ENCODE data around the gene NHLH1.
A peak's percentile ranks its signal among the peaks of the same experiment; 100 is the strongest.

NHLH1 gene

DNA sequence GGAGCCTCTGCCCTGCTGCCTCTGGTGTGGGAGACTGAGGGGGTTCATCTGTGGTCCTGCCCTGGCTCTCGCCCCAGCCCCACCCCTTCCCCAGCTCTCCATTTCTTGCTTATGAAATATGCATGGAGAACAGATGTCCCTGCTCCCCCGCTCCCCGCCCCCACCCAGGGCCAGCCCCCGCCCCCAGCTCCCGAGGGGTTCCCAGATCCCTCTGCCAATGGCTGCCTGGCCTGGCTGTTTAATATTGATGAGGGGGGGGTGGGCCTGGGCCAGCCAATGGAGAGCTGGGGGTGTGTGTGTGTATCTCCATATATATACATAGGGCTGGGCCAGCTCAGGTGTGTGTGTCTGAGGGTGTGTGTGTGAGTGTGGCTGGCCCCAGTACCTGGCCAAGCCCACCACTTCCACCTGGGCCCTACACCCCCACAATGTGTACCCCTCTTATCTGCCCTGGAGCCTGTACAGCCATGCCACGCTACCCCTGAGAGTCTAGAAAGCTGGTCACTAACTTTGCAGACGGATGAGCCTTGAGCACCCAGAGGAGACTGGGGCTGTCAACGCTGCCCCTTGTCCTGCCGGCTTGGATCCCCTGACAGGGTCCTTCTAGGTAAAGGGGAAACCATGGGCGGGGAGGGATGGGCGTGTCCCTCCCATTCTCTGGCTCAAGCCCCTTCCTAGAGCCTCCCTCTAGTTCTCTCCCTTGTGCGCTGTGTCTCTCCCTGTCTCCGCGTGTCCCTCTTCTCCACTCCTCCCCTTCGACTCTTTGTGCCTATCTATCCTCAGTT, at the start of gene NHLH1:
Gene NHLH1, plus strand, starts transcription at position 341 of the 785 bp plus-strand sequence. CDS start 3,661 bp downstream, outside the sequence.
- no peak for DNase-seq (ENCODE audit: low read depth)

DNA sequence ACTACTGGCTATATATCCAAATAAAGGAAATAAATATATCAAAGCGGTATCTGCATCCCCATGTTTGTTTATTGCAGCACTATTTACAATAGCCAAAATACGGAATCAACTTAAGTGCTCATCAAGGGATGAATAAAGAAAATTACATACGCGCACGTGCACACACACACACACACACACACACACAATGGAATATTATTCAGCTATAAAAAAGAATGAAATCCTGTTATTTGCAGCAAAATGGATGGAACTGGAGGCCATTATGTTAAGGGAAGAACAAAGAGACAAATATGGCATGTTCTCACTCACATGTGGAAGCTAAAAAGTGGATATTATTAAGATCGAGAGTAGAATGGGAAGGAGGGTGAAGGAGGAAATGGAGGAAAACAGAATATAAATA, 44.0 kb upstream of the NHLH1 start:
- no peak for DNase-seq (ENCODE audit: low read depth)

DNA sequence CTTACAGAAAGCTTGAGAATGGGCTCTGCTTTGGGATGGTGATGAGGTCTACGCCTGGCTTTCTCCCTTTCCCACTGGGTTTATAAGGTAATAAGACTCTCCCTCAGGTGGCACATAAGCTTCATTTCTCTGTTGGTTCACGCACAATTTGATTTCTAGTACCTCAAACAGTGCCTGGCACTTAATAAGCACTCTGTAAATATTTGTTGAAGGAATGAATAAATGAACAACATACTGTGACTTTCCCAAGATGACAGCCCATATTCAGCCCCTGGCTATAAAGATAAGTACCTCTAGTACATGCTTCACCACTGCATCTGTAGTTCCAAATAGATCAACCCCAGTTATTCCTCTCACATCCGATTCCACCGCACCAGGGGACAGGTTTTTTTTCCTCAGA, 41.6 kb upstream of the NHLH1 start:
- DNase-seq (ENCODE audit: low read depth) = no peak

DNA sequence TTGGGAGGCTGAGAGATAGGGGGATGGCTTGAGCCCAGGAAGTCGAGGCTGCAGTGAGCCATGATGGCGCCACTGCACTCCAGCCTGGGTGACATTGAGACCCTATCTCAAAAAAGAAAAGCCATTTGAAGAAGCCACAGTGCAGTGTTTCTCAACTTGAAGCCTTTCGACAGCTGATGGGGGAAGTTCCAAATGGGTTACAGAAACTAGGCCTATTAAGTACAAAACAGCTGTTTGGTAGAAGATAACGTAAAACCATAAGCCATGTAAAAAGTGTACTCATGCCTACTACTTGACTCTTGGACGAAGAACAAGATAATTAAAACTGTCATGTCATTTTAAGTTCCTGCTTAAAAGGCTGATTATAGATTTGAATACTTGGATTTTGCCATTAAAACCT, 40.5 kb upstream of the NHLH1 start:
- no peak for DNase-seq (ENCODE audit: low read depth)

DNA sequence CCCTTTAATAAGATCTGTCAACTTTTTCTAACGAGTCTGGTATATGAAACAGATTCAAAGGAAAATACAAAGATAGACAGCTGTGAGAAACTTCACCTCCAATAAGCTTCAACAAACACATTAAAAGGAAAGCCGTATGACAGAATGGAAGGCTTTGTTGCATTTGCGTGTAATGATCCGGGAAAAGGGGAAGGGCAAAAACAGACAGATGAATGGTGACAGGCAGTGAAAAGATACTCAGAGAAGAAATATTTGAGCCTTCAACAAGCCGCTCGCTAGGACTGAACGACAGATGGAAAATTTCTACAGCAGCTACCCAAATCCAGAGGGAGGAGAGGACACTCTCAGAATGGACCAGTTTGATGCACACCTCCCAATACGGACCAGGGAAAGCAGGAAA, 38.7 kb upstream of the NHLH1 start:
- DNase-seq (ENCODE audit: low read depth) = no peak

DNA sequence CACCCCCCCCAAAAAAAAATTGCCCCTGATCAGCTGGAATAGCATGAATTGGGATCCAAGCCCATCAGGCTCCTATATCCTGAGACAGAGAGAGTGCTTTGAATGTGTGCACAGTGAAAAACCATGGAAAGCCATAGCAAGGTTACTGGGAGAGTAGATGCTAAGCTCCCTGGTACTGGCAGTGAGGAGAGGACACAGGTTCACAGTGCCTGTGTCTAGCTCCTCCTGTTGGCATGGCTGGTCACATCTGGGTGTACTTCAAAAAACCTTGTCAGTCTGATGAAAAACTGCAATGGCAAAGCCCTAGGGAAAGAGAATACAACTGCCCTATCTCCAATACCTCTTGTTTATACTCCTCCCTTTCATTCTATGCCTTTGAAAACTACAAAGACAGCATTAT, 36.8 kb upstream of the NHLH1 start:
- DNase-seq (ENCODE audit: low read depth) = no peak

DNA sequence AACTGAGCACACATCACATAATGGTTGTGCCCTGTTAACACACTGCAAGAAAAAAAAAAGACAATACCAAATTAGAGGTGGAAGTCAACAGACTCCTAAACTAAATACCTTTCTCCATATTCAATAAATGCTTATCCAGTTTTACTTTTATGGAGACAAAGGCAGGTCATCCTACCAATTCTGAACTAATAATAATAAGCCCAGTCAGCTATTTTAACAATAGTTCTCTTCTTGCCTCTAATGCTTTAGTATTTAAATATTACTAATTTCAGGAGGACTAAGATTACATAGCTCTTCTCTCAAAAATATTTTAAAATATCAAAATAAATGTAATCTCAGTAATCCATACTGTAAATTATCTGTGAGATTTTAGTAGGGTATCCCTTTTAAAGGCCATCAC, 34.4 kb upstream of the NHLH1 start:
- no peak for DNase-seq (ENCODE audit: low read depth)

DNA sequence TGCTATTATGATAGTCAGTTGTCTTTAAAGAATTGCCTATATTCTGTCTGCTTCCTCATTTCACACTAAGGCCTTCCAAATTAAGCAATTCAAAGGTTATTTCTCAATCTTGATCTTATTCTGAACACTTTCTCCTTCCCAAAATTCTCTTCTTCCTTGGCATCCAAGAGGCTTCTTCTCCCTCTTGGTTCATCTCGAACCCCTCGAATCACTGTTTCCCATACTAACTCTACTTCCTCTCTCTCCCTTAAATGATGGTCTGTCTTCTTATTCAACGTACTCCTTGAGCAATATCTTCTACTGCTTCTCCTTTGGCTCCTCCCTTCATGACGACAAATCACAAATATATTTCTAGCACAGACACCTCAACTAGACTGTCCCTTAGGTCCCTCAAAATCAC, 28.3 kb upstream of the NHLH1 start:
- no peak for DNase-seq (ENCODE audit: low read depth)

DNA sequence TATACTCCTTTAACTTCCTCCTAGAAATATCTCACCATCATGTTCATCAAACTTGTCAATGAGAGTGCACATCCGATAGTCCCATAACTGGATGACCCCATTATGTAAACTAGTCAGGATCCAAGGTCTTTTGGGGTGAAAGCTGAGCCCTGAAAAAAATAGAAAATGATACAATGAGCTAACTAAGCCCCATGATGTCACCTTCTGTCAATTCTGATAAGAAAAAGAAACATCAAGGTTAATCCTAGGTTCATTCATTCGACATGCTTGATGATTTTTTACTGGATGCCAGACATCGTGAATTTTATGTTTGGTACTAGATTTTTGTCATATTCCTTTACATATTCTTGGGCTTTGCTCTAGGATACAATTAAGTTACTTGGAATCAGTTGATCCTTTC, 26.7 kb upstream of the NHLH1 start:
- no peak for DNase-seq (ENCODE audit: low read depth)

DNA sequence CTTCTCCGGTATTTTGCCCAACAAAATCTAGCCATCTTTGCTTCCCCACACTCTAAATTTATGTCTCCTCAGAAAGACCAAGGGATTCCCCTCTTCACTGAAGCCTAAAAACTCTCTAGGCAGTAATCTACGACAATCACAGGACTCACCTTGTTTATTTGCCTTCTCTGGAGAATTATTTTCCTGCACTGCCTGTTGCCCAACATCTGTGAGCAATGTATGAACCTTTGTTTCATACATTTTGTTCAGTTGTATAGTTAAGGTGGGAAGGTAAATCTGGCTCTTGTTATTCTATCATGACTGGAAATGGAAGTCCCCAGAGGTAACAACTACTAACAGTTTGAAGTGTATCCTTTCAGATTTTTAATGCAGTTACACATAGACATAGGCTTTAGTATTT, 26.0 kb upstream of the NHLH1 start:
- no peak for DNase-seq (ENCODE audit: low read depth)

DNA sequence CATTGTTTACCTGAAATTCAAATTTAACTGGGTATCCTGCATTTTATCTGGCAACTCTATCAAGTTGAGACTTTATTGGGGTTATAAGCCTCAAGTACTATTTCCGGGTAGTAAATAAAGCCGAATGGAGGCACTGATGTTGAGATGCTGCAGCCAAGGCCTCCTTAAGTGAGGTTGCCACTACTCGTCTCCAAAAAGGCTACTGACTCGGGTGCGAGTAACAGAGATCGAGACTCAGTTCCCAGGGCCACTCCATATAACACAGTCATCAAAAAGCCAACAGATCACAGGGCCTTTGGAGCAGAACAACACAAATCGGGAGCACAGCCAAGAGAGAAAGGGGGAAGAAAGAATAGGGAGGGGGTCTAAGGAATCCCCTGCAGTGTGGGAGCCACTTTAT, 24.3 kb upstream of the NHLH1 start:
- DNase-seq (ENCODE audit: low read depth) = no peak

DNA sequence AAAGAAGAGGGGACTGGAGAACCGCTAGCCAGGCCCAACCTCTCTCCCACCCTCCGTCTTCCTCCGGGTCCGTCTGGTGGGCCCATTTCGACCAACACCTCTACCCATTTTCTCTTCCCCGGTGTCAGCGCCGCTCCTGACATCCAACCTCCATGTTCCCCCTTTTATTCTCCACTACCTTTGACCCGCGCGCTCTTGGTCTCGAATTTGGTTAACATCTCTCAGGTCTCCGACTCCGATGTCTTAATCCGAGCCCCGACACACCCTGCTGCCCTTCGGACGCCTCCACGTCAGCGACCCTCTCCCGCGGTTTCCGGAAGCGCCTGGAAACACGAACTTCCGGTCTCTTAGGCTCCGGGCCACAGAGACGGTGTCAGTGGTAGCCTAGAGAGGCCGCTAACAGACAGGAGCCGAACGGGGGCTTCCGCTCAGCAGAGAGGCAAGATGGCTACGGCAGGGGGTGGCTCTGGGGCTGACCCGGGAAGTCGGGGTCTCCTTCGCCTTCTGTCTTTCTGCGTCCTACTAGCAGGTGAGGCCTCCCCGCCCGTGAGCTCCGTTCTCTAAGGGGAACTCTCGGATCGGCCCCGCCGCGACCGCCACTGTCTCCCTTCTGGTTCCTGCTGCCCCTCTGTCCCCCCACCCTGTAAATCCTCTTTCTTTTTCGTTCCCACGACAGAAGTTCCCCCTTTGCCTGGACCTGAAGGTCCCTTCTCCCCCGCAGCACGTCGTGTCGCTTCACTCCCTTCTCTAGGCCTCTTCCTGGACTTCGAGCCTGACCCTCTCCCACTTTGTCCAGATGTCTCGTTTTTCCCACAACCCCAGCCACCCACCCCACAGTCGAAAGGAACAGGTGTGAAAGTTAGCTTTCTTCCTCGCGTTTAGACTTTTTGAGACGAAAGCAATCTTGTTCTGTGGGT, 23.7 kb upstream of the NHLH1 start, which contains the start of the genes COPA and NCSTN:
Gene COPA, minus strand, starts transcription at position 298 of the 917 bp plus-strand sequence. Its CDS starts 80 bp downstream, at position 218.
Gene NCSTN, plus strand, starts transcription at position 431 of the 917 bp plus-strand sequence. Its CDS starts 14 bp downstream, at position 445.
- peak; percentile 79 for DNase-seq (ENCODE audit: low read depth)

DNA sequence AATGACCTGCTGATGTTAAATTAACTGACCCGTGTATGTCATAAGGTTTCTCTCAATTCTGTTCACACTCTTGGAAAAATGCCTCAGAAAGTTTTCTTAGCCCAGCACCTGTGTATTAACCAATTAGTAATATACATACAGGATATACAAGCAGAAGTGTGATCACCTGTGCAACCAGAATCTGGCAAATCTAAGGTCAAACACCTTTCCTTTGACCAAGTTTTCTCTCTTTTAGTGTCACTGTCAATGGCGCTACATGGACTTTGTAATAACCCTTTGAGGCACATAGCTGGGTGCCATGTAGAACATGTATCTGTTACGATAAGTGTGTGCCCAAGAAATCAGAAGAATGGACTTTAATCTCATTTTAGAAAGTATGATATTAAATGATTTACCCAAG, 22.6 kb upstream of the NHLH1 start:
- no peak for DNase-seq (ENCODE audit: low read depth)

DNA sequence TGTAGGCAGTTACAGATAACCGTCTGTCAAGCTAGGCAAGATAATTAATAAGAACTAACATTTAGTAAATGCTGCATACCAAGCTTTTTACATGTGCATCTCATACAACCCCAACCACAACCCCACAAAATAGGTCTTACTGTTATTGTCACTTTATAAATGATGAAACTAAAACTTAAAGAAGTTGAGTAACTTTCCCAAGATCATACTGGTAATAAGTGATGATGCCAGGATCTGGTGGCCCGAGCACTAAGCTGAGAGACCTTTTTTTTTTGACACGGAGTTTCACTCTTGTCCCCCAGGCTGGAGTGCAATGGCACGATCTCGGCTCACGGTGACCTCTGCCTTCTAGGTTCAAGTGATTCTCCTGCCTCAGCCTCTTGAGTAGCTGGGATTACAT, 21.9 kb upstream of the NHLH1 start:
- DNase-seq (ENCODE audit: low read depth) = no peak

DNA sequence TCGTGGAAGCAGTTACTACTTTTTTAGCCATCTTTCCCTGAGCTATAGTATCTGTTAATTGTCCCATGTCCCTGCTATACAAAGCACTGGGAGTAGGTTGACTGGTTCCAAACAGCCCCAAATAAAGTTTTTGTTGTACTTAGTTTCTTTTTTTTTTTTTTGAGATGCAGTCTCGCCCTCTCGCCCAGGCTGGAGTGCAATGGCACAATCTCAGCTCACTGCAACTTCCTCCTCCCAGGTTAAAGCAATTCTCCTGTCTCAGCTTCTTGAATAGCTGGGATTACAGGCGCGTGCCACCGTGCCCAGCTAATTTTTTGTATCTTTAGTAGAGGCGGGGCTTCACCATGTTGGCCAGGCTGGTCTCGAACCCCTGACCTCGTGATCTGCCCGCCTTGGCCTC, 20.4 kb upstream of the NHLH1 start:
- DNase-seq (ENCODE audit: low read depth) = no peak

DNA sequence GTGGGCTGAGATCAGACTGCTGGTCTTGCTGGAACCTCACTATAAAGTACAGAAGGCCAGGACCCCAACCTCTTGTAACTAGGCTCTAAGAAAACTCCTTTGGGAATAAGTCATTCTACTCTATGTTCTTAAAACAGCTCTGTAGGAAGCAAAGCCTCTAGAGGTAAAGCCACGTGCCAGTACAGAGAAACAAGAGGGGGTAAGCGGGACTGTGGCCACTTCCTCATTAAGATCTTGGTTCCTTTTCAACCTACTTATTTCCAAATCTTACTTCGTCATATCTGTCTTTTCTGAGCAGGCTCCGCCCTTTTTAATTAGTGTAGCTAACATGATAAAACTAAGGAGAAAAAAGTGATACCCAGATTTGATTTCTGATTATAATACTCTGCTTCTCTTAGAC, 19.9 kb upstream of the NHLH1 start:
- DNase-seq (ENCODE audit: low read depth) = no peak

DNA sequence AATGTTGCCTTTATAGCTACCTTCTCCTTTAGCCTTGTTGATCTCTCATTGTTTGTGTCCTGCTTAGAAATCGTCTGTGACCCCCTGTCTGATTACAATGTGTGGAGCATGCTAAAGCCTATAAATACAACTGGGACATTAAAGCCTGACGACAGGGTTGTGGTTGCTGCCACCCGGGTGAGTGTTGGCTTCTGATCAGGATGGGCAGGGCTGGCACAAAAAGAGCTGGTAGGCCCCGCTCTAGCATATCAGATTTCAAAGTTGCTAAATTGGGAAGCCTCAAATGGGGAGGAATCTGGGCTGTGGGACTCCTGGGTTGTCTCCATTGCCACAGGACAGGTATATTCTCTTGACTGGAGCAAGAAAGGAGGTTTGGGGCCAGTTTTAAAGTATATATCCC, 15.2 kb upstream of the NHLH1 start:
- no peak for DNase-seq (ENCODE audit: low read depth)

DNA sequence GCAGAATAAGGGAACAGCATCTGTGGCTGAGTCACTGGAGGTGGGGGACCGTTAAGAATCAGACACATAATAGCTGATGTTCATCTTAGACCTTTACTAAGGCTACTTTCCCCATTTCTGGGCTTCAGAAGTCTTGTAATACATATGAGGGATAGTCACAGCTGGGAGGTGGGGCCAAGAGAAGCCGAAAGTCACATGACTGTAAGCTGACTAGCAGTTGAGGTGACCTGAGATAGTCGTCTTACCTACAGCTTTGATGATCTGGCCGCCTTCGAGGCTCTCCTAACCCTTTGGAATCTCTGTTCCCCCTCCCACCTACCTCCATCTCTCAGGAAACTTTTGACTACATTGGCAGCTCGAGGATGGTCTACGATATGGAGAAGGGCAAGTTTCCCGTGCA, 14.3 kb upstream of the NHLH1 start:
- DNase-seq (ENCODE audit: low read depth) = no peak

DNA sequence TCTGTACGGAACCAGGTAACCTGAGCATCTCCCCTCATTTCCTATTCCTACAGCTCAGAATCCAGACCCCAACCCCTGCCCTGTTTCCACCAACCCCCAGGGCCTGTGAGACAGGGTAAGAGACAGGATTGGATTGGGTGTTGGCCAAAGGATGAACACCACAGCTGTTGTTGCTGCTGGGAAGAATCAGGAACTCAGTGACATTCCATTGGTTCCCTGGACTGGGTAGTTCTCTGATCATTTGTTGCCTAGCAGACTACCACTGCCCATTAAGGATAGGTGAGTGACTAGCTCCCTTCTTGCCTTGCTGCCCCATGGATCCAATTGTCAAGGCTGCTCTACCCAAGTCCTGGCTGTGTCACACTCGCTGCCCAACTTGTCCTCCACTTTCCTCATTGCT, 13.6 kb upstream of the NHLH1 start:
- DNase-seq (ENCODE audit: low read depth) = no peak

DNA sequence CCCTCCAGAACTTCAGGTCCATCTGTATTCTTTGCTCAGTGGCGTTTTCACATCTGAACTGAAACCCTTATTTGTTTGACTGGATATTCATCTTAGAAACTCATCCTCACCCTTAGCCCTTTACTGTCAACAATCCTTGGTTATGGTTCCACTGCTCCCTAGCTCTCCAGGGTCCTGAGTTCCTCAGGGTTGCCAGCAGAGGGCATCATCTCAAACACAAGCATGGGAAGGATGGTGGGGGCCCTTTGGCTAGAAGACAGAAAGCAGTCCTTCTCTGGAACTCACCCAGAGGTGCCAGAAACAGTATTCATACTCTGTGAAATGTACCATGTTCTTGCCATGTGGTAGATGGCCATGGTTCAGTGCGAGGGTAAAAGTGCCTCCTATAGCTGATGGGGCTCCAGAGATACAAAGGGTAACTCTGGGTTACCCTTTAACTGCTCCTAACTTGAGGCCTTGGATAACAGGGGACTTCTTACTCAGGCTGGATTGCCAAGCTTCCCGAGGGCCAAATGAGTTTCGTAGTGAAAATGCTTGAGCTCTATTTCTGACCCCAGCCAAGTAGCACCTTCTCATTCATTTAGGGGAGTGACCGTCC, 12.4 kb upstream of the NHLH1 start:
- DNase-seq (ENCODE audit: low read depth) = no peak

DNA sequence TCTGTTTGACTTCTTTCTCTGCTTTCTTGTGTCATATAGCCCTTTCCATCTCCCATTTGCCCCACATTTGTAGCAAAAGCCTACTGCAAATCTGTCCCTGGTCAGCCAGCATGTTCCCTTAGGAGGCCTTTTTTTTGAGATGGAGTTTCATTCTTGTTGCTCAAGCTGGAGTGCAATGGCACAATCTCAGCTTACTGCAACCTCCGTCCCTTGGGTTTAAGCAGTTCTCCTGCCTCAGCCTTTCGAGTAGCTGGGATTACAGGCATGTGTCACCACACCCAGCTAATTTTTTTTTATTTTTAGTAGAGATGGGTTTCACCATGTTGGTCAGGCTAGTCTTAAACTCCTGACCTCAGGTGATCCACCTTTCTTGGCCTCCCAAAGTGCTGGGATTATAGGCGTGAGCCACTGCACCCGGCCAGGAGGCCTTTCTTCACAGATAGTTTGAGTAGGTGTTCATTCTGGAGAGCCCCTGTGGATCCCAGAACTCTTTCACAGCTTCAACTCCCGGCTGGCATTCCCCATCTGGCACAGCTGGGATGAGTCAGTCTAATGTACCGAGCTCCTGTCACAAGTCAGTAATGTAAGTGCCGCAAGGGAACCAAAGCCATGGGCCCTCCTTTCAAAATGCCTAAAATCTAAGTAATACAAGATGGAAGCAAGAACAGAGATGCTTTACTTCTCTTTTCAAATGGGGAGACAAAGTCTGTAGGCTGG, 9.4 kb upstream of the NHLH1 start:
- DNase-seq (ENCODE audit: low read depth) = no peak

DNA sequence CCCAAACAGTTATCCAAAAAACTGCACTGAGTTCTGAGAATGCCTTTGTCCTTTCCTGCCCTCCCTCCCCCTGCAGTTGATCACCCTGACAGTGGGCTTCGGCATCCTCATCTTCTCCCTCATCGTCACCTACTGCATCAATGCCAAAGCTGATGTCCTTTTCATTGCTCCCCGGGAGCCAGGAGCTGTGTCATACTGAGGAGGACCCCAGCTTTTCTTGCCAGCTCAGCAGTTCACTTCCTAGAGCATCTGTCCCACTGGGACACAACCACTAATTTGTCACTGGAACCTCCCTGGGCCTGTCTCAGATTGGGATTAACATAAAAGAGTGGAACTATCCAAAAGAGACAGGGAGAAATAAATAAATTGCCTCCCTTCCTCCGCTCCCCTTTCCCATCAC, 8.8 kb upstream of the NHLH1 start:
- no peak for DNase-seq (ENCODE audit: low read depth)
